Tongue (tissue), 2 donors: ENCODE results near the gene CRB3. TPM values are rescaled to one million over a fixed set of nuclear protein-coding genes. Genes with fewer than 3 reads are reported as not detected.

Experiments
- small RNA-seq: library from RNA; depleted of rRNA; stranded (forward); fragments of <200 nt; gene quantifications from one replicate; pipeline ENCODE3, GENCODE V24; 2014; ENCODE audit warnings: low replicate concordance
- total RNA-seq: library from RNA; depleted of rRNA; stranded (reverse); fragments of >200 nt; gene quantifications from one replicate; pipeline ENCODE4 v1.2.3, GENCODE V29; 2014

The CRB3 gene
- total RNA-seq, 1 donor from 2014 or later, result 2.7 TPM

Small RNA genes within 50 kb of the gene (small RNA-seq; reads per million reads assigned to genes)
- gene AC010503.2, result not detected

Other genes with a start within 250 kb of the CRB3 start
- gene MLLT1, start 184.3 kb upstream of the CRB3 start, total RNA-seq, result 7.5 TPM
- gene ACER1, start 130.7 kb upstream of the CRB3 start, total RNA-seq, result not detected
- 34.8 TPM for gene CLPP, start 102.7 kb upstream of the CRB3 start, total RNA-seq
- 92.1 TPM for gene ALKBH7, start 91.5 kb upstream of the CRB3 start, total RNA-seq
- 1.5 TPM for gene PSPN, start 88.3 kb upstream of the CRB3 start, total RNA-seq
- gene GTF2F1, start 71.1 kb upstream of the CRB3 start, total RNA-seq, result 32.1 TPM
- gene KHSRP, start 39.5 kb upstream of the CRB3 start, total RNA-seq, result 125 TPM
- gene SLC25A41, start 30.5 kb upstream of the CRB3 start, total RNA-seq, result 0.41 TPM
- gene SLC25A23, start 4.5 kb upstream of the CRB3 start, total RNA-seq, result 46.7 TPM
- gene DENND1C, start 17.5 kb downstream of the CRB3 start, total RNA-seq, result 0.51 TPM
- 1.6 TPM for gene TUBB4A, start 38.0 kb downstream of the CRB3 start, total RNA-seq
- 0.62 TPM for gene TNFSF9, start 66.8 kb downstream of the CRB3 start, total RNA-seq
- not detected for gene CD70, start 126.9 kb downstream of the CRB3 start, total RNA-seq
- 0.31 TPM for gene TNFSF14, start 205.9 kb downstream of the CRB3 start, total RNA-seq